ENCODE results near the gene NEU4.

The NEU4 gene

DNA sequence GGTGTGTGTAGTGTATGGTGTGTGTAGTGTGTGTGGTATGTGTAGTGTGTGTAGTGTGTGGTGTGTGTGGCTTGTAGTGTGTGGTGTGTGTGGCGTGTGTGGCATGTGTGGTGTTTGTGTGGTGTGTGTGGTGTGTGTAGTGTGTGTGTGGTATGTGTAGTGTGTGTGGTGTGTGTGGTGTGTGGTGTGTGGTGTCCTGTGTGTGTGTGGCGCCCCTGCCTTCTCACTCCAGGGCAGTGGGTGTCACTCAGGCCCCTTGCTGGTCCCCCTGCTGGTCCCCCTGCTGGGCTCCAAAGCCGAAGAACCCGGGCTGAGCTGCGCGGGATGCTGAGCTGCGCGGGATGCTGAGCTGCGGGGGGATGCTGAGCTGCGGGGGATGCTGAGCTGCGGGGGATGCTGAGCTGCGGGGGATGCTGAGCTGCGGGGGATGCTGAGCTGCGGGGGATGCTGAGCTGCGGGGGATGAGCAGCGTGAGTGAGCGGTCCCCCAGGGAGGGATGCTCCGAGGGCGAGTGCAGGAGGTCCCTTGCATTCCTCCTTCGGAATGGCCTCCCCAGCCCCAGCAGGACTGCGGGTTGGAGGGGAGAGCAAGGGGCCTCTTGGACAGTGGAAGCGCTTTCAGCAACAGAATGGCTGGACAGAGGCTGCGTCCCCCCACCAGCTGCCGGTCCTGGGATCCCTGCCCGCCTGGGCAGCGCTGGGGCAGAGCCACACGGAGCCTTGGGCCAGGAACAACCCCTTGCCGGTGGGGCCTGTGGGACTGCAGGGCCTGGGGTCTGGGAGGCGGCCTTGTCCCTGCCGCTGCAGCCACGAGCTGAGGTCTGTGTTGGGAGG lies 57.2 kb downstream of the NEU4 start:
- no peak for DNase-seq
